Renal cortex interstitium (tissue), 11 donors: ENCODE data around the gene DCTPP1. TPM values are rescaled to one million over a fixed set of nuclear protein-coding genes. Genes with fewer than 3 reads are reported as not detected.
"Not testable (repeated sequence)": the region's sequence is repeated elsewhere in the genome, so short reads cannot be mapped to it uniquely, and the experiment has no call there.

Experiments used
- DNase-seq, 11 donors: peaks; one replicate each; pipeline ENCODE4 v3.0.0-alpha.2; 2013; ENCODE audit warnings: low read depth in 9 of 11, low spot score in 4 of 11; ENCODE audit errors: extremely low read depth in 1 of 11
- polyA plus RNA-seq, 3 donors: library from polyadenylated mRNA; unstranded; fragments of 120-200 nt; gene quantifications; one replicate each; pipeline ENCODE4 v1.2.1, GENCODE V29; 2013; ENCODE audit not compliant: insufficient read length in 3 of 3

Gene DCTPP1
- polyA plus RNA-seq, 3 donors = 45.0 to 56.9 (median 48.6) TPM

DNA sequence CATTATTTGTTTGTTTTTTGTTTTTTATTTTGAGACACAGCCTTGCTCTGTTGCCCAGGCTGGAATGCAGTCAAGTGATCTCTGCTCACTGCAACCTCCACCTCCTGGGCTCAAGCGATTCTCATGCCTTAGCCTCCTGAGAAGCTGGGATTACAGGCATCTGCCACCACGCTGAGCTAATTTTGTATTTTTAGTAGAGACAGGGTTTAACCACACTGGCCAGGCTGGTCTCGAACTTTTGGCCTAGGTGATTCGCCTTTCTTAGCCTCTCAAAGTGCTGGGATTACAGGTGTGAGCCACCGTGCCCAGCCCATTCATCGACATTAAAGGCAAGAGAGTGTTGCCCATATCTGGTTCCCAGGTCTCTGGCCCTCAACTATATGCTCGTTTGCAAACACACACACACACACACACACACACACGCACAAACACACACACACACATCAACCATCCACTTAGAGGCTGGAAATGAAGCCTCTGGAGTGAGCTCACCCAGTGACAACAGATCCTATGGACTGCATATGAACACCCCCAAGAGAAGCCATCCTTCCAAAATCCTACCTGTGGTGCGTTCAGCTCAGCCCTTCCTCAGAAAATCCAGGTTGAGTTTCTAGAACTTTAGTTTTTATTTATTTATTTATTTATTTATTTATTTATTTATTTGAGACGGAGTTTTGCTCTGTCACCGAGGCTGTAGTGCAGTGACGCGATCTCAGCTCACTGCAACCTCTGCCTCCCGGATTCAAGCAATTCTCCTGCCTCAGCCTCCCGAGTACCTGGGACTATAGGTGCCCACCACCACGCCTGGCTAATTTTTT lies 28.1 kb upstream of the DCTPP1 start:
- no peak for DNase-seq

DNA sequence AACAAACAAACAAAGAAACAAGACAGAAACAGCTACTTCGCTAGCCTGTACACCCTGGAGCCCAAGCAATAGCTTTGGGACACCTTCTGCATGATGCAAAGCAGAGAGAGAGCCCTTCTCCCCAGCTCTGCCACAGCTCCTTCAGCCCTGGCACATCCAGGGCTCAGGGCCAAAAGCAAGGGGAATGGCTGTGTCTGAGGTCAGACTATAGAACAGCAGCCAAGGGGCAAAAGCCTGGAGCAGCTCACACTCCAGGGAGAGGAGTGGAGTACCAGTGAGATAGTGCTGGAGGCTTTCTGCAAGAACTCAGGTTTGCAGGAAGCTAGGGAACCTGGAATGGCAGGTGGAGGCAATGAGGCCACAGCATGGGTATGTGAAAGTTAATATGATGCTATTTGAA lies 27.4 kb upstream of the DCTPP1 start:
- no peak for DNase-seq

DNA sequence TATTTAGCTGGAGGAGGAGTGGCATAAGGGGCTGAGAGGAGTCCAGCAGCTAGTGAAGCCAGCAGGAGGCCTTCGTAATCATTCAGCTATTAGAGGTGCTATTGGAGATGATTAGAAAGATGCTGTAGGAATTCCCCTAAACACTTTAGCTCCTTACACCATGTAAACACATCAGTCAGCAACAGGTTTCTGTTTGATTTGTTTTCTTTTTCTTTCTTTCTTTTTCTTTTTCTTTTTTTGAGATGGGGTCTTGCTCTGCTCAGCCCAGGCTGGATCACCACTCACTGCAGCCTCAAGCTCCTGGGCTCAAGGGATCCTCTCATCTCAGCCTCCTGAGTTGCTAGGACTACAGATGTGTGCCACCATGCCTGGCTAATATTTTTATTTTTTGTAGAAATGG lies 26.5 kb upstream of the DCTPP1 start:
- DNase-seq = no peak

- DNase-seq = not testable (repeated sequence)
These were observed 23.1 kb upstream of the DCTPP1 start for GRCh38 chr16:30452709-30453580.

DNA sequence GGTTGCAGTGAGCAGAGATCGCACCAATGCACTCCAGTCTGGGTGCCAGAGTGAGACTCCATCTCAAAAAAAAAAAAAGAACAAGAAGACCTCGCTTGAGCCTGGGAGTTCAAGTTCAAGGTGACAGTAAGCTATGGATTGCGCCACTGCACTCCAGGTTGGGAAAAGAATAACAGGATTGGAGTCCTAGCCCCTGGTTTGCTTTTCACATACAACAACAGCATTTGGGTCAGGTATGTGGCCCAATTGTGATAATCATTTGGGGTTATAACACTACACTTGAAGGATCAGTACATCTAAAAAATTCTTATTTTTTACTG lies 19.2 kb upstream of the DCTPP1 start:
- DNase-seq = no peak

DNA sequence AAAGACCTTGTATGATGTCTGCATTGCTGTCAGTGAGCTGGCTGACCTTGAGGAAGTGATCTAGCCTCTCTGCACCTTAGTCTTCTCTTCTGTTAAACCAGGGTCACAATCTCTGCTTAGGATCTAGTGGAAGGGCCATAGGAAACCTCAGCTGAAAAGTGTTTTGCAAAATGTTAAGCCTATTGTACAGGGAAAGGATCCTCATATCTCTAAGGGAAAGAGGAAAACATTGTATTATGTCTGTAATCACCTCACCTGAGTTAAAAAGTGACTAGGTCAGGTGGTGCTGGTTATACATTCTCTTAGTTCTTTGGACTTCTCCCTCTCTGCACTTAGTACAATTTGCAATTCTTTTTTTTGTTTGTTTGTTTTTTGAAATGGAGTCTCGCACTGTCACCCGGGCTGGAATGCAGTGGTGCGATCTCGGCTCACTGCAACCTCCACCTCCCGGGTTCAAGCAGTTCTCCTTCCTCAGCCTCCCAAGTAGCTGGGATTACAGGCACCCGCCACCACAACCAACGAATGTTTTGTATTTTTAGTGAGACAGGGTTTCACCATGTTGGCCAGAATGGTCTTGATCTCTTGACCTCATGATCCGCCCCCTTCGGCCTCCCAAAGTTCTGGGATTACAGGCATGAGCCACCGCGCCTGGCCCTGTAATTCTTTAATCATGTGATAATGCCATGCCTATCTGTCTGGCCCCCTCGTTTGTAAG lies 17.8 kb upstream of the DCTPP1 start:
- peak in 2 of 11 donors; percentile 36 to 65 for DNase-seq

GRCh38 chr16:30446203-30446595 lies 16.4 kb upstream of the DCTPP1 start:
- DNase-seq = no peak

DNA sequence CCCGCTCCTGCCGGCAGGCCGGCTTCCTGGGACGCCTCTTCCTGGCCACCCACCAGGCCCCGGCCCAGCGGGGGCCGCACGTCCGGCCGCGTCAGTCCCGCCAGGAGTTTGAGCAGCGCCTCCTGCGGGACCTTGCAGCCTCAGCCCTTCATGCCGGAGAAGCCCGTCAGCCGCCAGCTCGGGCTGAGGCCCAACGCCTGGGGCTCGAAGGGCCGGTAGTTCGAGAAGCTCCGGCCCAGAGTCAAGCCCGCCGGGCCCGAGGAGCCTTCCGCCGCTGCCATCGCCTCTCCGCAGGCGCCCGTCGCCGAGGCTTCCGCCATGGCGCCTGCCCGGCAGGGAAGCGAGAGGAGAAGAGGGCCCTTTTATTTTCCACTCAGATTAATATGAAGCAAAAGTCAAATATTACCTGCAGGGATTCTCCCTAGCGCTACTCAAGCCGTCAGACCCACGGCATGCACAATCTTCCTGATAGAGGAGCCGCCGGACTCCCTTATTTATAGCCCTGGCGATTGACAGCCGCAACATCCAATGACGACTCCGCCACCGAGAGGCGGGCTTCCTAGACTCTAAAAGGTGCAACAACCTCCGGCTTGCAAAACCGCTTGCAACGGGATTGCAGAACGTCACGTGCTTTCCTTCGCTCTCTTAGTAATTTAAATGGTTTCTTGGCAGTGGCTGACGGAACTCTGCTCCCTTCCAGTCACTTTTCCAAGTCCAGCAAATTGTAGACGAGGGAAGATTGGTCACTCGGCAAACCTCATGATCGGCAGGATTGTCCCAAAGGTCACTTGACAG lies 15.8 kb upstream of the DCTPP1 start, which contains the start of gene SEPHS2:
Gene SEPHS2, minus strand, starts transcription at position 467 of the 795 bp plus-strand sequence. Its CDS starts 147 bp downstream, at position 320.
- DNase-seq = peak; percentile 92 to 98 (median 96)

DNA sequence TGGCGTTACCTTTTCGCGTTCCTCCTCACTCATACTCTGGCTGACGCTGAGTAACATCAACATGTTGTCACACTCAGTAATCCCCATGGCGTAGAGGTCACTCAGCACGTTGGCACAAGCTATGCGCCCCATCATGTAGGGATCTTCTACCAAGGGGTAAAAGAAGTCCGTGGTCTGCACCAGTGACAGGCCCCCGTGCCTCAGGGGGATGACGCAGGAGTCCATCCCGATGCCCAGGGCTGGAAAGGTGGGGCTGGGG lies 15.2 kb upstream of the DCTPP1 start:
- DNase-seq = no peak

DNA sequence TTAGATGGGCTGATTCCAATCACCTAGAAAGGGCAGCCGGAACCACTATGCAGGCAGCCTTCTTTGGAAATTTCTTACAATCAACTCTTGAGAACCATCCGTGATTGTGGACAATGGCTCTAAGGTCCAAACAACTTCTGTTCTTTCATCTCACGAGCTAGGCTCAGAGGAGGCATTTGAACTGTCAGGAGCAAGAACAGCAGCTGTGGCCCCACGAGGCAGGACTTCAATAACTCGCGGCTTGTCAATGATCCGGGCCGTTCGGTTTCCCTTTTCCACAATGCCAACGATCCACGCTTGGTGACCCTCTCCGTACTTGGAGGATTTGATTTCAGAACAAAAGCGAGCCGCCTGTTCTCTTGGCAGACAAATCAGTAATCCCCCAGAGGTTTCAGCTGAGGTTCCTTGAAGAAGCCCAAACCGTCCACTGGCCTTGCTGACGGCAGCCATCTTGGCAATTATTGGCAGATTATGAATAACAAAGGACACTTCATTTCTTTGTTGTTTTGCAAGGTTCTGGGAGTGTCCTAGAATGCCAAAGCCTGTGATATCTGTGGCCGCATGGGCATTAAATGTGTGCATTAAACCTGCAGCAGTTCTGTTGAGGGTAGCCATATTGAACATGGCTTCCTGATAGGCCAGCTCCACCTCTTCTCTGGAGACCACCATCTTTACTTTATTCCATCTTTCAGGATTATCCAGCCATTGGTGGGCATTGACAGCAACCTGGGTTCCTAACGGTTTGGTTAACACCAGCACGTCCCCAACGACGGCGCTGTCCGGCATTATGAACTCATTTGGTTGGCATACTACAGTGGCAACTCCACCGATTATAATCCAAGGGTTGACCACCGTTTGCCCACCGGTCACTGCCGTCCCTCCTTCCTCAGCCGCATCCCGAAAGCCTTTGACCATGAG lies 14.7 kb upstream of the DCTPP1 start:
- DNase-seq = no peak

GRCh38 chr16:30443631-30444030 lies 13.8 kb upstream of the DCTPP1 start:
- DNase-seq = no peak

DNA sequence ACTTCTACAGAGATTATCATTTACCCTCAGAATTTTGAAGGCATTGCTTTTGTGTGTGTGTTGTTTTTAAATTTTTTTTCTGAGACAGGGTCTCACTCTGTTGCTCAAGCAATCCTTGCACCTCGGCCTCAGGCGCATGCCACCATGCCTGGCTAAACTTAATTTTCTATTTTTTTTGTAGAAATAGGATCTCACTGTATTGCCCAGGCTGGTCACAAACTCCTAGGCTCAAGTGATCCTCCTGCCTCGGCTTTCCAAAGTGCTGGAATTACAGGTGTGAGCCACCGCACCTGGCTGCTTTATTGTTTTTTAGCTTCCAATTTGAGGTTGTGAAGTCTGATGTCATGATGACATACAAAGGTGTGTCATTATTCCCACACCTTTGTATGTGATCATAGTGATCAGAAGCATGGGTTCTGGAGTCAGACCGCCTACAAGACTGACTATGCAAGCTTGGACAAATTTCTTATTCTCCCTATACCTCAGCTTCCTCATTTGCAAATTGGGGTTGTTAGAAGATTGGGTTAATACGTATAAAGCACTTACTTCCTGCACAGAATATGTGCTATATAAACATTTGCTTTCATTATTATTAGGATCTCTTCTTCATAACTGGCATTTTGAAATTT lies 10.0 kb upstream of the DCTPP1 start:
- DNase-seq = no peak

DNA sequence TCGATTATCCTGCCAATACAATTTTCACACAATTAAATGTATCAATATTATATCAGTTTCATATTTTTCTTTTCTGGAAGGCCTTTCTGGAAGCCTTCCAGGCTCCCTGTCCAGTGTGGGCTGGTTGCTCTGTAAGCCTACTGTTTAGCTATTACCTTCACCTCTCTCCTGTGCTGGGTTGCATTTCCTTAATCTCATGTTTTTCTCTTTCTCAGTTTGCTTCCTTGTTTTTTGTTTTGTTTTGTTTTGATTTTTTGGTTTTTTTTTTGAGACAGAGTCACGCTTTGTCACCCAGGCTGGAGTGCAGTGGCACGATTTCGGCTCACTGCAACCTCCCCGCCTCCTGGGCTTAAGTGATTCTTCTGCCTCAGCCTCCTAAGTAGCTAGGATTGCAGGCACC lies 9.0 kb upstream of the DCTPP1 start:
- DNase-seq = no peak

DNA sequence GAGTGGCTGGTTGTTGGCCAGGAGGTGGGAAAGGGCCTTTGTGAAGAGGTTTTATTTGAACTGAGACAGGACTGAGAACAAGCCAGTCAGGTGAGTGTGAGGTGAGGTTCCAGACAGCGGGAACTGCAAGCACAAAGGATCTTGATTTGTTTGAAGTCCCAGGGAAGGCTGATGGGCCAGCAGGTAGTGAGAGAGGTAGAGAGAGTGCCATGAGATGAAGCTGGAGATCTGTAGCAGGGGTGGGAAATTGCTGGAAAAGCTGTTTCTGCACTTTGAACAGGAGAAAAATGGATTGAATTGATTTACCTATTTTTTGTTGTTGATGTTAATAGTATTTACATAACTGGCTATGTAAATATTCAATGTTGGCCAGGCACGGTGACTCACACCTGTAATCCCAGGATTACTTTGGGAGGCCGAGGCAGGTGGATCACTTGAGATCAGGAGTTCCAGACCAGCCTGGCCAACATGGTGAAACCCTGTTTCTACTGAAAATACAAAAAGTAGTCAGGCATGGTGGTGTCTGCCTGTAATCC lies 7.7 kb upstream of the DCTPP1 start:
- no peak for DNase-seq

- DNase-seq = no peak
These were observed 5.0 kb upstream of the DCTPP1 start for GRCh38 chr16:30434852-30435251.

DNA sequence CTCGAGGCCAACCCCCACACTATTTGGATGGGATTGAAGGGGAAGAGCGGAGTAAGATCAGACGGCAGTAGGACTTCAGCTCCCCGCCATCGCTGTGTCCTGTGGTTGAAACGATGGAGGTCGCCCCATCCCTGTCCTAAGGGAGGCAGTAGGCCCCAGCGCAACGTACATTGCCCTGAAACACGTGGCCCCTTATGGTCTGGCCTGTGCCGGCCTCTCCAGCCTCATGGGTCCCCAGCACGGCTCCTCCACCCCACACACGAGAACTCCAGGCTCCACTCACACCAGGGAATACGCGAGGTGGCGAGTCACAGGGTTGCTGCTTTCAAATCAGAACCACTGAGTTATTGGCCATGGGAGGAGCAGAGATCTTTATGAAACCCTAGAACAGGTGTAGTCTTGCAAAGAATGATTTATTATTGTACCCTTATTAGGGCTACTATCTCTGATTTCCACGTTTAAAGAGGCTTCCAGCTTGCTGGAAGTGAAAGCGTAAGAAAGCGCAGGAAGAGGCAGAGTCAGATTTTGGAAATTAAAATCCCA lies 669 bp upstream of the DCTPP1 start:
- no peak for DNase-seq

DNA sequence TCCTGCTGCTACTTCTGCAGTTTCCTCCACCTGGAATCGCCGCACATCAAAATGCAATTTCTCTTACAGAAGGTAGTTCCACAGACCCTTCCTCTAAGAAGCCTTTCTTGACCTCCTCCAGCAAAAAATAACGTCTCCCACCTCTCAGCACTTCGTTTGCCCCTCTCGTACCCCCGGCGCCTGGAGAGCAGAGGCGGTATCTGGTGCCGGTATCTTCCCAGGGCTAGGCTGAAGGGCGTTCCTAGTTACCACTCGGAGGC lies 482 bp downstream of the DCTPP1 start:
- DNase-seq = no peak

DNA sequence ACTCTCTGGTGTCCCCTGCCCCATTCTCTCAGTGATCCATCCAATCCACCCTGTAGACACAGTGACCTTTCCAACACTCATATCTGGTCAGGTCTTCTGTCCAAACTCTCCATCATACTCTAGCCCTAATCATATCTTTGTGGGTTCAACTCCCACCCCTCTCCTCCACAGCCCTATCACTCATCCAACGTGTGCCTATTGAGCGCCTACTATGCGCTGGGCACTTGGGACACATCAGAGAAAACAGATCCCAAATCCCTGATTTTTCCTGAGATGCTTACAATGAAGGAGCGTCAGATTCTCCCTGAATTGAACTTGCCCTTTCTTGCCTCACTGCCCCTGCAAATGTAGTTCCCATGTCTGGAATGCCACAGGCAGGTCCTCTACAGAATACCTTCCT lies 1.8 kb downstream of the DCTPP1 start:
- no peak for DNase-seq
